K562 (cell line): Measurements from ENCODE around the gene MXI1. TPM values are rescaled to one million over a fixed set of nuclear protein-coding genes. Genes with fewer than 3 reads are reported as not detected.

Source experiments
- ARNT ChIP-seq, 2 experiments: fragments of 450-650 bp; IDR thresholded peaks; 2 replicates each; pipeline ENCODE4 v1.6.1; 2016; ENCODE audit warnings: mild to moderate bottlenecking in 1 of 2
- CEBPB ChIP-seq: fragments of 450-650 bp; IDR thresholded peaks from 2 replicates; pipeline ENCODE4 v1.6.1; 2016; ENCODE audit warnings: missing genetic modification characterization, missing compliant biosample characterization
- DIDO1 ChIP-seq: fragments of 450-650 bp; IDR thresholded peaks from 2 replicates; pipeline ENCODE4 v1.6.1; 2016; ENCODE audit warnings: low read depth, missing biosample characterization, missing genetic modification characterization
- FOSL1 ChIP-seq: fragments of 200-800 bp; sonication (Bioruptor generic); conservative IDR thresholded peaks from 2 replicates; pipeline ENCODE4 v1.6.1; 2016; ENCODE audit warnings: missing genetic modification characterization, missing compliant biosample characterization
- FOXK1 ChIP-seq: sonication (generic); formaldehyde crosslinking; IDR thresholded peaks from 2 replicates; pipeline ENCODE4 v1.8.0; 2022; ENCODE audit warnings: missing genetic modification reagents, mild to moderate bottlenecking, borderline replicate concordance
- HDAC2 ChIP-seq: fragments of 450-650 bp; IDR thresholded peaks from 2 replicates; pipeline ENCODE4 v1.6.1; 2016; ENCODE audit warnings: mild to moderate bottlenecking
- HDAC6 ChIP-seq: IDR thresholded peaks from 2 replicates; pipeline ENCODE4 v1.6.1; 2012; ENCODE audit warnings: low read depth, mild to moderate bottlenecking, control low read depth, inconsistent platforms, low read length, moderate library complexity
- HINFP ChIP-seq: fragments of 450-650 bp; conservative IDR thresholded peaks from 2 replicates; pipeline ENCODE4 v1.6.1; 2016; ENCODE audit warnings: missing genetic modification characterization, low read depth, mild to moderate bottlenecking, control low read depth, missing compliant biosample characterization
- HIVEP1 ChIP-seq: fragments of 250-450 bp; sonication (Bioruptor Pico); IDR thresholded peaks from 2 replicates; pipeline ENCODE4 v1.4.0; 2020; ENCODE audit warnings: mild to moderate bottlenecking
- KAT7 ChIP-seq: sonication (generic); formaldehyde crosslinking; IDR thresholded peaks from 2 replicates; pipeline ENCODE4 v1.8.0; 2022; ENCODE audit warnings: missing genetic modification reagents, mild to moderate bottlenecking, borderline replicate concordance
- KLF1 ChIP-seq: fragments of 450-650 bp; IDR thresholded peaks from 2 replicates; pipeline ENCODE4 v1.6.1; 2016; ENCODE audit warnings: missing genetic modification characterization, missing compliant biosample characterization
- MCM3 ChIP-seq: fragments of 450-650 bp; IDR thresholded peaks from 2 replicates; pipeline ENCODE4 v1.6.1; 2016
- MECOM ChIP-seq: fragments of 250-450 bp; sonication (Bioruptor Pico); IDR thresholded peaks from 2 replicates; pipeline ENCODE4 v1.8.0; 2022; ENCODE audit warnings: inconsistent platforms
- MYNN ChIP-seq, 2 experiments: sonication (generic); formaldehyde crosslinking in 1 of 2; IDR thresholded peaks; 2 replicates each; pipeline versions ENCODE4 v1.5.0 to v1.6.1; 2016 to 2020; ENCODE audit warnings: antibody characterized with exemption in 1 of 2, missing genetic modification reagents in 1 of 2
- NFE2 ChIP-seq: IDR thresholded peaks from 2 replicates; pipeline ENCODE4 v1.6.1; 2014; ENCODE audit warnings: antibody characterized with exemption, low read depth
- NFXL1 ChIP-seq: fragments of 450-650 bp; formaldehyde crosslinking; IDR thresholded peaks from 2 replicates; pipeline ENCODE4 v1.4.0; 2021; ENCODE audit warnings: mild to moderate bottlenecking
- PHF20 ChIP-seq: fragments of 450-650 bp; IDR thresholded peaks from 2 replicates; pipeline ENCODE4 v1.6.1; 2018; ENCODE audit not compliant: partially characterized antibody
- PHF21A ChIP-seq: fragments of 450-650 bp; IDR thresholded peaks from 2 replicates; pipeline ENCODE4 v1.6.1; 2017; ENCODE audit warnings: low read depth, borderline replicate concordance
- PHTF2 ChIP-seq: fragments of 250-450 bp; sonication (Bioruptor Pico); IDR thresholded peaks from 2 replicates; pipeline ENCODE4 v1.5.0; 2021; ENCODE audit warnings: mild to moderate bottlenecking
- POLR2G ChIP-seq: fragments of 200-400 bp; formaldehyde crosslinking; IDR thresholded peaks from 2 replicates; pipeline ENCODE4 v1.6.1; 2017; ENCODE audit warnings: low read depth, mild to moderate bottlenecking, antibody characterized with exemption, low read length, moderate library complexity
- RAD21 ChIP-seq, 2 experiments: fragments of 250-450 bp in 1 of 2; fragments of 450-650 bp in 1 of 2; sonication (Bioruptor Pico) in 1 of 2; formaldehyde crosslinking in 1 of 2; IDR thresholded peaks in 1 of 2; conservative IDR thresholded peaks in 1 of 2; 2 replicates each; pipeline versions ENCODE4 v1.4.0 to v1.8.0; 2020 to 2022; ENCODE audit warnings: mild to moderate bottlenecking in 2 of 2, moderate library complexity in 1 of 2
- SRSF9 ChIP-seq: fragments of 200-400 bp; formaldehyde crosslinking; IDR thresholded peaks from 2 replicates; pipeline ENCODE4 v1.6.1; 2017; ENCODE audit warnings: low read depth, low read length, borderline replicate concordance
- THAP7 ChIP-seq: fragments of 250-450 bp; sonication (Bioruptor Pico); IDR thresholded peaks from 2 replicates; pipeline ENCODE4 v1.5.0; 2021
- VEZF1 ChIP-seq: fragments of 200-800 bp; sonication (Bioruptor generic); IDR thresholded peaks from 2 replicates; pipeline ENCODE4 v1.6.1; 2017; ENCODE audit warnings: missing genetic modification characterization, missing compliant biosample characterization
- YBX1 ChIP-seq: fragments of 450-650 bp; IDR thresholded peaks from 2 replicates; pipeline ENCODE4 v1.7.1; 2016; ENCODE audit warnings: mild to moderate bottlenecking
- ZNF124 ChIP-seq: sonication (generic); formaldehyde crosslinking; IDR thresholded peaks from 2 replicates; pipeline ENCODE4 v1.8.1; 2022; ENCODE audit warnings: missing genetic modification reagents
- ZNF324 ChIP-seq: fragments of 250-450 bp; sonication (Bioruptor Pico); IDR thresholded peaks from 2 replicates; pipeline ENCODE4 v1.4.0; 2020; ENCODE audit warnings: mild to moderate bottlenecking
- ZNF668 ChIP-seq: fragments of 250-450 bp; sonication (Bioruptor Pico); IDR thresholded peaks from 2 replicates; pipeline ENCODE4 v1.8.0; 2022; ENCODE audit warnings: mild to moderate bottlenecking, inconsistent platforms
- polyA plus RNA-seq, 8 experiments: library from polyadenylated mRNA; depleted of rRNA in 4 of 8; stranded (reverse) in 5 of 8; unstranded in 3 of 8; fragments of >200 nt; fragmentation: Nextera tagmentation in 2 of 8; fragmentation: Illumina TruSeq in 1 of 8; extraction: Ambion mirVana in 2 of 8; extraction: Trizol in 1 of 8; gene quantifications; 2 replicates each; pipeline versions ENCODE4 v1.2.1 to v1.2.3, GENCODE V29; 2011 to 2014; ENCODE audit warnings: inconsistent platforms in 1 of 8, missing spikeins in 1 of 8
- total RNA-seq, 7 experiments: library from RNA; depleted of rRNA in 6 of 7; stranded (reverse); fragments of >200 nt in 6 of 7; fragmentation: Illumina TruSeq in 2 of 7; extraction: Trizol in 2 of 7; gene quantifications; 2 replicates each; pipeline versions ENCODE4 v1.2.1 to v1.2.3, GENCODE V29; 2011 to 2021; ENCODE audit warnings: low replicate concordance in 1 of 7

MXI1 gene
- total and polyA plus RNA-seq, 9 of the 15 experiments (the other 6 are each of a cell fraction or from before 2014, with no cell fraction given) = 9.1 to 23.7 (median 14.8) TPM

- TF ChIP-seq PHF20 = no peak
- TF ChIP-seq PHF21A = no peak
- TF ChIP-seq KAT7 (CRISPR knock-in tag) = no peak
- no peak for TF ChIP-seq SRSF9
- TF ChIP-seq YBX1 = no peak
- TF ChIP-seq VEZF1 (CRISPR knock-in tag) = peak; percentile 62
- peak; percentile 78 for TF ChIP-seq CEBPB (tag)
- no peak for TF ChIP-seq PHTF2 (CRISPR knock-in tag)
- no peak for TF ChIP-seq MECOM
- no peak for TF ChIP-seq THAP7 (CRISPR knock-in tag)
- TF ChIP-seq HDAC6 = no peak
- TF ChIP-seq FOSL1 = peak; percentile 88
- no peak for TF ChIP-seq HIVEP1 (CRISPR knock-in tag)
- 0 out of 4 replicates have a peak, but pooled peaks of 1 of the 2 experiments have one; percentile 46 for TF ChIP-seq ARNT (IDR thresholded peaks at IDR 0.05)
- TF ChIP-seq ZNF324 = no peak
- peak; percentile 43; the same call in 1 of the 2 replicates for TF ChIP-seq POLR2G
- TF ChIP-seq KLF1 (tag) = no peak
- no peak for TF ChIP-seq DIDO1 (tag)
- TF ChIP-seq MCM3 = no peak
- peak; percentile 51 for TF ChIP-seq NFE2
- TF ChIP-seq FOXK1 (CRISPR knock-in tag) = no peak
- TF ChIP-seq HINFP (tag) = no peak
- TF ChIP-seq MYNN (IDR thresholded peaks at IDR 0.05) = no peak
- no peak for TF ChIP-seq MYNN (CRISPR knock-in tag; IDR thresholded peaks at IDR 0.05)
- peak in 1 of 2 experiments; percentile 28; a peak in 3 of 4 replicates for TF ChIP-seq RAD21 (CRISPR knock-in tag; conservative IDR thresholded peaks at IDR 0.05 in 1 of 2, IDR thresholded peaks at IDR 0.05 in 1 of 2)
- TF ChIP-seq ZNF668 (CRISPR knock-in tag) = no peak
- TF ChIP-seq NFXL1 (CRISPR knock-in tag) = no peak
- no peak for TF ChIP-seq HDAC2
- TF ChIP-seq ZNF124 (CRISPR knock-in tag) = no peak
These were observed 14.4 kb downstream of the MXI1 start (continued) for GRCh38 chr10:110221721-110222261.
